HG03159 (cell line): ENCODE measurements around the gene SLC15A3.

Experiments
- ATAC-seq: cut with Tn5 transposase; IDR thresholded peaks from one replicate; pipeline ENCODE4 v1.9.1; 2021; ENCODE audit warnings: mild to moderate bottlenecking, moderate library complexity; ENCODE audit not compliant: unreplicated experiment

SLC15A3 gene

DNA sequence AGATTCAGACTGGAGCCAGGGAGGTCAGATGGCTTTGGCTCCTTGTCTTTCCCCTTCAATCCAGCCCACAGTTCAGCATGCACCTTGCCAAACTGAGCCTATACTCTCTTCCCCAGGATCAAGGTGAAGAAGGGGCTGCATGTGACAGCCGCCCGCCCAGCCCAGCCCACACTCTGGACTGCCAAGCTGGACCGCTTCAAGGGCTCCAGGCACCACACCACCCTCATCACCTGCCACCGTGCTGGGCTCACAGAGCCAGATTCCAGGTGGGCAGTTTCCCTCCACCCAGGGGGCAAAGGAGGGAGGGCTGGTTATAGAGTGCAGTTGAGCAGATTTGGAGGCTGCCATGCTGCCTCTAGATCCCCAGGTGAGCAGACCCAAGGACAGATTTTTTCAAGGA, 21.6 kb downstream of the SLC15A3 start:
- no peak for ATAC-seq

DNA sequence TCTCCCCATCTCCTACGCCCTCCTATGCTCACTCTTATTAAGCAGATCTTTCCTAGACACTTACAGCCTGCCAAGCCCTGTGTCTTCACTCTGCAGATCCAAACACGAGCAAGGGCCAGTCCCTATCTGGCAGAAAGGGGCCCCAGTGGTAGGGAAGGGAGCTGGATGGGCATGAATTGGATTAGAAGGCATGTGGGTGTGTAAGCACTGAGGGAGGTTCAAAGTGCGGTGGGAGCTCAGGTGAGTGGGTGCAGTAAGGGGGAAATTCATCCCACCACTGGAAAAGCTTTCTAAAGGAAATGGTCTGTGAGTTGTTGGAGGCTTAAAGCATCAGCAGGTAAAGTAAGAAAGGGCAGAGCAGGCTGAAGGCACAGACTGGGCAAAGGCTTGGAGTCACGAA, 22.2 kb downstream of the SLC15A3 start:
- no peak for ATAC-seq

DNA sequence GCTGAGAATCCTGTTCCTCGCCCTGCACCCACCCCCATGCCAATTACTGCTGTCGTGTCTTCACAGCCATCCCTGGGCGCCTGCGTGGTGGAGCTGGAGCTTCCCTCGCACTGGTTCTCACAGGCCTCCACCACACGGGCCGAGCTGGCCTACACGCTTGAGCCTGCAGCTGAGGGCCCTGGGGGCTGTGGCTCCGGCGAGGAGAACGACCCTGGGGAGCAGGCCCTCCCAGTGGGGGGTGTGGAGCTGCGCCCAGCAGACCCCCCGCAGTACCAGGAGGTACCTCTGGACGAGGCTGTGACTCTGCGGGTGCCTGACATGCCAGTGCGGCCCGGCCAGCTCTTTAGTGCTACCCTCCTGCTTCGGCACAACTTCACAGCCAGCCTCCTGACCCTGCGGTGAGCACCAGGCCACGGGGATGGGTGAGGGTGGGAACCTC, 23.4 kb downstream of the SLC15A3 start:
- ATAC-seq = no peak

DNA sequence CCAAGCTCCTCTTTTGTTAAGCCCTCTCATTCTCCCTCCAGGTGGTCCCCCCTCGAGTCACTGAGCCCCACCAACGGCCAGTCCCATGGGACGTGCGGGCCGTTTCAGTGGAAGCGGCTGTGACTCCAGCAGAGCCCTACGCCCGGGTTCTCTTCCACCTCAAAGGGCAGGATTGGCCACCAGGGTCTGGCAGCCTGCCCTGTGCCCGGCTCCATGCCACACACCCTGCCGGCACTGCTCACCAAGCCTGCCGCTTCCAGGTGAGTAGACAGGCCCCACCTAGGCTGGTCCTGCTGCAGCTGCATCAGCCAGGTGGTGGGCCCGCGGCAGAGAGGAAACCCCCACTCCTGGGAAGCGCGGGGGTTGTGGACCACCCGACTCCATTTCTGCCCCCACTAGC, 24.4 kb downstream of the SLC15A3 start:
- ATAC-seq = no peak

DNA sequence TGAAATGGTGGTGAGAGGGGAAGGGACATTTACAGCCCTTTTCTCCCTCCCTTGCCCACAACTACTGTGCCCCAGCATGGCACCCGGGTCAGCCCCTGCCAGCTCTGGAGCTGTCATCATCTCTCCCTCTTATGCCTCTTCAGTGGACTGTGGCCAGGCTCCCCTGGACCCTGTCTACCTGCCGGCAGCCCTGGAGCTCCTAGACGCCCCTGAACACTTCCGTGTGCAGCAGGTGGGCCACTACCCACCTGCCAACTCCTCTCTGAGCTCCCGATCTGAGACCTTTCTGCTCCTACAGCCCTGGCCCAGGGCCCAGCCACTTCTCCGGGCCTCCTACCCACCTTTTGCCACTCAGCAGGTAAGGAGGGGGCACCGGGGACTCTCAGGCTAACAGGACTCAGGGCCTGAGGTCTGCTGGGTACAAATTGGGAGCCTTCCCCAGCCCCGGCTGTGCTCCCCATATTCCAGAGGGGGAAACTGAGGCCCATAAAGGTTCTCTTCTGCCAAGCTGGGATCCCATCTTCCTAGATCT, 24.8 kb downstream of the SLC15A3 start:
- ATAC-seq = no peak

DNA sequence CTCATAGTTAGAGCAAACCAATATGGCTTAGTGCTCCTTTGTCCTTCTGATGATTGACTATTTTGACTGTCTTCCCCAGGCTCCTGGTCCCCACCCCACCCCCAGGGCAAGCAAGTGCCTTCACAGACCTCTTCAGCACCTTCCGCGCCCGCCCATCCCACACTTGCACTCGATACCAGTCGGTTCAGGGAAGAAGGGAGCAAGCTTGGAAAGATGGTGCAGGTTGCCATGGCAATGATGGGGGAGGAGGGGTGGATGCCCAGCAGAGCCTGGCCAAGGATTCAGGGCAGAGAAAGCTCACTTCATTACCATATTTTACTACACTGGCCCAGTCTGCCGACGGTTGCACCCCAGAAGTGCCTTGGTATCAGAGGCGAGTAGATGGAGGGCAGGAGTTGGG, 25.5 kb downstream of the SLC15A3 start:
- ATAC-seq = no peak

DNA sequence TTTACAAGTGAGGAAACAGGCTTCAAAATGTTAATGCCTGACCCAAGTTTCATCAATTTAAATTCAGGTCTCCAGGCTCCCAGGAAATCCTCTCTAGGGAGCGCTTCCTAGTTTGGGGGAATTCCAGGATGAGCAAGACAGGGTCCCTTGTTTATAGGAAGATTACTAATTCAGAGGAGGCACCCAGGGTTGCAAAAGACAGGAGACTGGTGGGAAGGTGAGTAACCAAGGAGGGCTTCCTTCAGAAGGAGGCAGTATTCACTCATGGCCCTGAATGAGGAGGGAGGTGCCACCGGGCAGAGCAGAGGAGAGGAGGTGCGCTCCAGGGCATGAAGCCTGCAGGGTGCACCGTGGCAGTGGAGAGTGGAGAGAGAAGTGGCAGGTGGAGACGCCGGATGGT, 26.1 kb downstream of the SLC15A3 start:
- ATAC-seq = no peak

DNA sequence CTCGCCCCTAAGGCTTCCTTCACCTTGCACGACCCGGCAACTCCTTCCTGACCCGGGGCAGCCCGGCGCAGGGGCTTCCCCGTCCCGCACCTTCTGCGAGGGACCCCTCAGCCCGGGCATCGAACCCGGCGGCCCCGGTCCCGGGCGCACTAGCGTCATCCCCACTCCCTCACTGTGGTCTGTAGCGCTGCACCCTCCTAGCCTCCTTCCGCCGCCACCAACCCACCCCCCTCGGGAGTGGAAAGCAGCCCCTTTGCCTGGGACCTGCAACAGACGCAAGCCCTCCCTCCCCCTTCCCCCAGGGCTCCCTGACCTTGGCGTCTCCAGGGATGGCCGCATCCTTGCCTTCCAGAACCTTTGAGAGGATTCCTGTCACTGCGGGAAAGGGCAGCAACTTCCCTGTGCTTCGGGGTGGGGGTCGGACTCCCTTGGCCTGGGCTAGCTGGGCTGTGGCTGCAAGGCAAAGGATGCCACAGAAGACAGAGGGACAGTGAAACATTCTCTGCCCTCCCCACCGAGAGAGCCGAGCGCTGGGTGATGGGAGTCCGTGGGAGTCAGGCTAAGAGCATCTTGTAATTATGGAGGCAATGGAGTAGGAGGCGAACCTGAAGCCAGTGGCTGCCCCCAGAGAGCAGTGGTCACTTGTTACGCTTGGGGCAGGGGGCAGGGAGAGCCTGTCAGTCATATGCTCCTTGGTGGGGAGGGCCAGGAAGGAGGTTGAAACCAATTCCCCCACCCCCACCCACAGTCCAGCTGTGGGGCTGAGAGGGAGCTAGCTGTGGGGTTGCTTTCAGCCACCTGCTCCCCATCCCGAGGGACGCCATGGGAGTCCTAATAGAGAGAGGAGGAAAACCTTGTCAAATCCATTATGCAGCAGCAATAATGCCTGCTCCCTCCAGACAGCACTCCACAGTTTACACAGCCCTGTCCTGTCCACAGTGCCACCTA, 26.8 kb downstream of the SLC15A3 start:
- no peak for ATAC-seq

DNA sequence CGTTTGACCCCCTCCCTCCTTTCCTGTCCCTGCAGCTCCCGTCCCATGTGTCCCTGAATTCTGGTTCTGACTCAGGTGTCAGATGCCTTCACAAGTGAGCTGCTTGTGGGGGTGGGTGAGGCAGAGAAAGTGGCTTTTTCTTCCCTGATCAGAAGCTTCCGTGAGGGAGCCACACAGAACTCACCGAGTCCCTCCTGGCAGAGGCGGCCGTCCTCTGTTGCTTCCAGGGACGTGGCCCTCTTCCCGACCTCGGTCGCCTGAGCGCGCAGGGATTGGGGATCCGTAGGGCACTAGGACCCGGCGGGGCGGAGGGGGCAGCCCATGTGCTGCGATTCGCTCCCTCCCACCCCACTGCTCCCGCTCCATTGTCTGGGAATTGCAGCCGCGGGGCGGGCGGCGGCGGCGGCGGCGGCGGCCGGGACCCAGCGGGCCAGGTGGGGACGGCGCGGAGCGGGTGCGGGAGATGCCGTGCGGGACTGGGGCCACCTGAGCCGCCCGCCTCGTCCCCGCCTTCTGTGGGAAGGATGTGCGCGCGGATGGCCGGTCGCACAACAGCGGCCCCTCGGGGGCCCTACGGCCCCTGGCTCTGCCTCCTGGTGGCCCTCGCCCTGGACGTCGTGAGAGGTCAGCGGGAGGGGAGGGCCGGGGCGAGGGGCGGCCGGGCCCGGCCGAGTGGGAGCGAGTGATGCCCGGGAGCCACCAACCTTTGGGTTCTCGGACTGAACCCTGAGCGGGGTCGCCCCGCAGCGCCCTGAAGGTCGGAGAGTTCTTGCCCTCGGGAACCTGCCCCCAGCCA, 27.7 kb downstream of the SLC15A3 start, which contains the start of gene TMEM132A:
Gene TMEM132A (plus strand): TSS at position 351 of the 796 bp plus-strand sequence. CDS start 174 bp downstream, at position 525.
- no peak for ATAC-seq

DNA sequence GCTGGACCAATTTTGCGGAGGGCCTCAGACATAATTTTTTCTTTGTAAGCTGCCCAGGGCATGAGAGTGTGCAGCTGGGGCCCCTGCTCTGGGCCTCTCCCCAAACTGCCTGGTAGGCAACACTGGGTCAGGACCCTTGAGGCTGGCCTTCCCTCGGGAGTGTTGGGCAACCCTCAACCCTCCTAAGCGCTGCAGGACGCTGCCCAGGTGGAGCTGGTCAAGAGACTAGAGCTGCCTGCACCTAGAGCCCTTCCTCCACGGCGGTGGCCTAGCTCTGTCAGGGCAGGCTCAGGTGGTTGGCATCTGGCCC, 28.2 kb downstream of the SLC15A3 start:
- no peak for ATAC-seq

DNA sequence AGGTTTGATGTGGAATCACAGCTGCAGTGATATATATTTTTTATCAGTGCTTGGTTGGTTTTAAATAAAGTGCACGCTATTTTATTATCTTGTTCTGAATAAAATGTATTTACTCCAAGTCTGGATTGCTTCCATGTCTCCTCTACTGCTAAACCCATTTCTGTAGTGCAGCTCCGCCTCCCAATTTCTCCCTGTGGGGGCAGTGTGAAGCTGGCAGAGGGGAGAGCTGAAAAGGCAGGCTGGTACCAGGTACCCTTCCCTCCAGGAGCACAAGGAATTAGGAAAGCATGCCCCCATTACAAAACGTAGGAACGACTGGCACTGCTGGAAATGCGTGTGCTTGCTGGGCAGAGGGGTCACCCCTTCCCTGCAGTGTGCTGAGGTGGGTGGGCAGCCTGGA, 28.6 kb downstream of the SLC15A3 start:
- ATAC-seq = no peak

DNA sequence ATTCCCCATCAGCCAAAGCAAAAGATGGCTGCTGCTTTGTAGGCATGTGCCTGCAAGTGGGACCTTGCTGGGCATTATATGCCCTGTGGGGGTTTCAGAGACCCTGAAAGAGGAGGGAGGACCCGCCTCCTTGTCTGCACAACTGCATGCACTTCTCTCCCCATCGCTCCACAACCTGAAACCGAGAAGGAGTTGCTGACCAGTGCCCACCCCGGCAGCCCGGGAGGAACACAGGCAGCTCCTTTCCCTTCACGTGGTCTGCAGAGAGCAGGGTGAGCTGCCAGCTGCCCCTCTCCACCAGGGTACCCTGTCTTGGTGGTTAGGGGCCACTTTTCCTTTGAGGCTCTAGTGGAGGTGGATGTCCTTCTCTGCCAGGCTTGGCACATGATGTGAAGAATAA, 29.1 kb downstream of the SLC15A3 start:
- ATAC-seq = no peak

DNA sequence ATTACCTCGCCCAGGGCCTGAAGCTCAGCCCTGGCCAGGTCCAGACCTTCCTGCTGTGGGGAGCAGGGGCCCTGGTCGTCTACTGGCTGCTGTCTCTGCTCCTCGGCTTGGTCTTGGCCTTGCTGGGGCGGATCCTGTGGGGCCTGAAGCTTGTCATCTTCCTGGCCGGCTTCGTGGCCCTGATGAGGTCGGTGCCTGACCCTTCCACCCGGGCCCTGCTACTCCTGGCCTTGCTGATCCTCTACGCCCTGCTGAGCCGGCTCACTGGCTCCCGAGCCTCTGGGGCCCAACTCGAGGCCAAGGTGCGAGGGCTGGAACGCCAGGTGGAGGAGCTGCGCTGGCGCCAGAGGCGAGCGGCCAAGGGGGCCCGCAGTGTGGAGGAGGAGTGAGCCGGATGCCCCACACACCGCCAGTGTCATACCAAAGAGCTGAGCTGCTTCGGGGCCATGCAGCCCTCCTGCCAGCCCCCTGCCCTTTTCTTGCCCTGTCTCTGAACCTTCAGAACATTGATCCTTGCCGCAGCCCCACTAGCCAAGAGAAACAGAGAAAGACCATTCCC, 30.1 kb downstream of the SLC15A3 start:
- no peak for ATAC-seq

DNA sequence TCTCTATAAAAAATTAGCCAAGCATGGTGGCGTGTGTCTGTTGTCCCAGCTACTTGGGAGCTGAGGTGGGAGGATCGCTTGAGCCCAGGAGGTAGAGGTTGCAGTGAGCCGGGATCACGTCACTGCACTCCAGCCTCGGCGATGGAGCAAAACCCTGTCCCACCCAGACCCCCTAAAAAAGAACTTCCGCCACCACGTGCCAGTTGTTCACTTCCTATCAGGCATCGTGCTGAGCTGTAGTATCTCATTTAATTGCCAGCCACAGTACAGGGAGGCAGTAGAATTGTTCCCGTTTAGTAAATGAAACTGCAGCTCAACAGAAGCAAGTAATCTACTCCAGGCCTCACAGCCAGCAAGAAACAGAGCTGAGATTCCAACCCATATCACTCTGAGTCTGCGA, 30.7 kb downstream of the SLC15A3 start:
- no peak for ATAC-seq

DNA sequence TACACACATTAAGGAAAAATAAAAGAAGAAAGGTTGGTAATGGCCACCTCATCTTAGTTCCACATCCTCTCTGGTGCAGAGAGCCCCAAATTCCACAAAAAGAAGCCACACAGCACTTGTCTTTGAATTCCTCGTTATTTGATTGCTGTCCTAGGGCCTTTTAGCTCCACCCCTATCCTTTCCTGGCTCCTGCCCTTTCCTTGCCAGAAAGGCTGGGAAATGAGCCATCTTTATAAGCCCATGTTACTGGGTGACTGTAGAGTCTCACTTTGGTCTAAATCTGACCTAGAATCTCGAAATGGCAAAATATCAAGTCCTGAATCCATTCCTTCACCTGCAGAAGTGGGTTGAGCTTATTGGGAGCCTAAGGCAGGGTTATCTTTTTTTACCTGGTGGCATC, 32.0 kb downstream of the SLC15A3 start:
- ATAC-seq = no peak

DNA sequence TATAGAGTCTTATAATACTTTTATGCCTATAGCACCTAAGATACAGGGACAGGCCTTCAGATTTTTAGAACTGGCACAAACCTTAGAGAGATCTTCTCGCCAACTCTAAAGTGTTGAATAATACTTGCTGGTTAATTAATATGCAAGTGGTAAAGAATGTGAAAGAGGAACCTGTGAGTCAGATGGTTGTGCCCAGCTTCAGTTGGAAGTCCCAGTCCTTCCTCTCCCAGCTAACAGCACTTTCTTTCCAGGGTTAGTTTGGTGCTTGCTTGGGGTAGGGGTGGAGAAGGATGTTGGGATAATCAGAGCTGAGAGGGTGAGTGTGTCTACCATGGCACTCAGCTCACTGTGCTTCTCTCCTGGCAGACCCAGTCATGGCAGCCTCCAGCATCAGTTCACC, 32.7 kb downstream of the SLC15A3 start:
- ATAC-seq = no peak

DNA sequence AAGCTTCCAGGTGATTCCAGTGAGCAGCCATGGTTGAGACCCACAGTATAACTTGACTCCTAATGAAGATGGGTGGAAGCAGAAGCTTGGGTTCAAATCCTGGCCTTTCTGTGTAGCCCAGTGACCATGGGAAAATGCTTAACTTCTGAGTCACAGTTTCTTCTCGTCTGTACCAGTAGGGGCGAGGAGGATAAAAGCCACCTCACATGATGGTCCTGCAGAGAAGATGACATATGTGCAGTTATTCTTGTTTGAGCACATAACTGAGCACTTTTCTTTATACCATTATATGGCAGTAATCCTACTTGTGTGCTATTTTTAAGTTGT, 33.1 kb downstream of the SLC15A3 start:
- no peak for ATAC-seq

DNA sequence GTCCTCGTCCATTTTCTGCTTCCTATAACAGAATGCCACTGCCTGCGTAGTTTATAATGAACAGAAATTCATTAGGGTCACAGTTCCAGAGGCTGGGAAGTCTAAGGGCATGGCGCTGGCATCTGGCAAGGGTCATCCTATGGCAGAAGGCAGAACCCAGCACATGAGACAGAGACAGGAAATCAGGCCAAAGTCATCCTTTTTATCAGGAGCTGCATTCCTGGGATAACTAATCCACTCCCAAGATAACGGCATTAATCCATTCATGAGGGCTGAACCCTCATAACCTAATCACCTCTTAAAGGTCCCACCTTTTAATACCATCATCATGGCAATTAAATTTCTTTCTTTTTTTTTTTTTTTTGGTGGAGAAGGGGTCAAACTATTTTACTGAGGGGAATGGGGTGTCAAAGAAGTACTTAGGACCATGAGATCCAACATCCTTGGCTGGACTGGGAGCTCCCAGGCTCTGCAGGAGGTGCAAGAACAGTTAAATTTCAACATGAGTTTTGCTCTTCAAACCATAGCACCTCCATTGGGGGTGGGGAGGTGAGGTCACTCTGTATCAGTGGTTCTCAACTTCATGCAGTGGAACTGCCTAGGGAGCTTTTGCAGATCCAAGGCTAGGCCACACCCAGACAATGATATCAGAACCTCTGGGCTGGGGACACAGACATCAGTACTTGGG, 33.6 kb downstream of the SLC15A3 start:
- no peak for ATAC-seq

DNA sequence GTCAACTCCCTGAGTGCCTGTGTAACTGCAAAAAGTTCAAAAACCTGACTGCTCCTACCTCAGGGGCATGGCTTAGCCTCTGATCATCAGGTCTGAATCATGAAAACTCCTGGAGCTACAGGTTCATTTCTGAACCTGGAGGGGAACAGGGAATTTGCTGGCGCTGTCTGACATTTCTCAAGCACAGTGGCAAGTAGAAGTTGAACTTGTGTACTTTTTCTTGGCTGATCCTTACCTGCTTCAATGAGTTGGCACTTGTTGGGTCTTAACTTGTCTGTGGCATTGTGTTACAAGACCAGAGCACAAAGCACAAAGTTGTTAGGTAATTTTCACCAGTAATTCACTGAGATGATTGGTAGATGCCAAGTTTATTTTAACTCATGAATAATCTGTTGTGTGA, 34.7 kb downstream of the SLC15A3 start:
- no peak for ATAC-seq

DNA sequence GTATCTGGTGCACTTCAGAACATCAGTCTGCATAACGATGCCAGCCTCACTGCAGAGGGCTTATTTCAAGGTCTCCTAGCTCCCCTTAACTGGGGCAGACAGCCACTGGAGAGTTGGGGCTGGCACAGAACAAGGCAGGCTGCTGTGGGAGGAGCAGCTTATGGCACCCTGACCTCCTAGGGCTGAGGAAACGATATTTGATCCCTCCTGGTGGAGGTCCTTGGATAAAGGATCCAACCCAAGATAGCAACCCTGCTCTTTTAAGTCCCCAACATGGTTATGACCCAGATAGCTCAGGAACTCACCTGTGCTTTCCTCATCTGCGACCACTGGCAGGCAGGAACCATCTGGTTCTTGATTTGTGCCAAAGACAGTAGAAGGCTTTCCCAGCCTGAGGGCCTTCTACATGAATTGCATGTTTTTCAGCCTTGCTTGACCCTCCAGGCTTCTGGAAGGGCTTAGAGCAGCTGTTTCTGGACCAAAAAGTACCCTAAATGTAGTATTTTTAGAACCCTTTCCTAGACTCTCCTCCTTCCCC, 35.2 kb downstream of the SLC15A3 start:
- ATAC-seq = no peak
